GM18867 (cell line): ENCODE data around the gene ACADS.
A peak's percentile ranks its signal among the peaks of the same experiment; 100 is the strongest.

ENCODE experiments used
- ATAC-seq: cut with Tn5 transposase; IDR thresholded peaks from one replicate; pipeline ENCODE4 v1.9.1; 2021; ENCODE audit warnings: mild to moderate bottlenecking, moderate library complexity; ENCODE audit not compliant: unreplicated experiment

Gene ACADS

GRCh38 chr12:120700886-120701285 is 24.7 kb upstream of the ACADS start:
- ATAC-seq, result no peak

- no peak for ATAC-seq
These were observed 23.0 kb upstream of the ACADS start for GRCh38 chr12:120702637-120703036.

GRCh38 chr12:120703311-120703942 is 22.2 kb upstream of the ACADS start:
- ATAC-seq, result no peak

- no peak for ATAC-seq
These were observed 20.0 kb upstream of the ACADS start for GRCh38 chr12:120705618-120706017.

GRCh38 chr12:120706029-120706428 is 19.6 kb upstream of the ACADS start:
- ATAC-seq, result no peak

- ATAC-seq, result no peak
These were observed 17.0 kb upstream of the ACADS start for GRCh38 chr12:120708651-120709050.

GRCh38 chr12:120710031-120710804 is 15.4 kb upstream of the ACADS start, which contains the start of gene UNC119B:
TSS of gene UNC119B (plus strand) at chr12:120710458. CDS start at chr12:120710475, 17 bp downstream.
- peak; percentile 74 for ATAC-seq

GRCh38 chr12:120710805-120711296 is 14.8 kb upstream of the ACADS start:
- ATAC-seq, result peak; percentile 35

- no peak for ATAC-seq
These were observed 14.2 kb upstream of the ACADS start for GRCh38 chr12:120711411-120711810.

GRCh38 chr12:120712610-120713009 is 13.0 kb upstream of the ACADS start:
- ATAC-seq, result no peak

GRCh38 chr12:120713861-120714482 is 11.7 kb upstream of the ACADS start:
- no peak for ATAC-seq

- no peak for ATAC-seq
These were observed 7.6 kb upstream of the ACADS start for GRCh38 chr12:120718055-120718454.

GRCh38 chr12:120719072-120719471 is 6.6 kb upstream of the ACADS start:
- no peak for ATAC-seq

- ATAC-seq, result no peak
These were observed 6.0 kb upstream of the ACADS start for GRCh38 chr12:120719496-120720233.

GRCh38 chr12:120720234-120720986 is 5.2 kb upstream of the ACADS start:
- no peak for ATAC-seq

- no peak for ATAC-seq
These were observed 4.4 kb upstream of the ACADS start for GRCh38 chr12:120720987-120721801.

- no peak for ATAC-seq
These were observed 3.8 kb upstream of the ACADS start for GRCh38 chr12:120721866-120722265.

GRCh38 chr12:120722784-120723183 is 2.8 kb upstream of the ACADS start:
- no peak for ATAC-seq

GRCh38 chr12:120724720-120725119 is 906 bp upstream of the ACADS start:
- no peak for ATAC-seq
